H7 (cell line): Measurements from ENCODE around the gene CCDC50. TPM values are rescaled to one million over a fixed set of nuclear protein-coding genes. Genes with fewer than 3 reads are reported as not detected.

Experiments
- DNase-seq: peaks from one replicate; pipeline ENCODE4 v3.0.0; 2012
- H3K27me3 ChIP-seq: 2 replicates; pipeline ENCODE4 v1.6.0; 2011; ENCODE audit warnings: mild to moderate bottlenecking, low read length; ENCODE audit not compliant: control insufficient read depth, insufficient read depth
- H3K36me3 ChIP-seq: replicated peaks from 2 replicates; pipeline ENCODE4 v1.5.1; 2011; ENCODE audit warnings: low read length; ENCODE audit not compliant: control insufficient read depth, insufficient read depth
- H3K4me3 ChIP-seq: 2 replicates; pipeline ENCODE4 v1.5.1; 2011; ENCODE audit warnings: low read depth, mild to moderate bottlenecking, control low read depth, low read length, moderate library complexity; ENCODE audit not compliant: insufficient read depth
- total RNA-seq: library from RNA; depleted of rRNA; stranded (reverse); fragments of >200 nt; shearing (Covaris generic); gene quantifications from 2 replicates; pipeline ENCODE4 v1.2.3, GENCODE V29; 2014

The CCDC50 gene
- total RNA-seq, 1 experiment from 2014 or later: 23.9 TPM

- Histone ChIP-seq H3K27me3 (no peaks in the 10 kb centered on the region), H3K36me3 (no peaks in the 10 kb centered on the region)
- no peak for DNase-seq
Measured at GRCh38 chr3:191302451-191302850, 26.7 kb upstream of the CCDC50 start.

GRCh38 chr3:191303596-191303995 lies 25.6 kb upstream of the CCDC50 start:
- no peak for DNase-seq
- Histone ChIP-seq H3K27me3 (no peaks in the 10 kb centered on the region), H3K36me3 (no peaks in the 10 kb centered on the region), H3K4me3 (no peak overlapping the region)

More at GRCh38 chr3:191302451-191302850, 26.7 kb upstream of the CCDC50 start:
- H3K4me3 ChIP-seq: no peak overlapping the region

- no peak for DNase-seq
- no peaks in the 10 kb centered on the region for H3K27me3 ChIP-seq
- H3K36me3 ChIP-seq: no peaks in the 10 kb centered on the region
- no peak overlapping the region for H3K4me3 ChIP-seq
Measured at GRCh38 chr3:191306428-191306827, 22.8 kb upstream of the CCDC50 start.

GRCh38 chr3:191307341-191307740 lies 21.9 kb upstream of the CCDC50 start:
- Histone ChIP-seq H3K4me3 (no peak overlapping the region), H3K27me3 (no peaks in the 10 kb centered on the region), H3K36me3 (no peaks in the 10 kb centered on the region)
- no peak for DNase-seq

- no peaks in the 10 kb centered on the region for H3K36me3 ChIP-seq
- no peak overlapping the region for H3K4me3 ChIP-seq
- no peaks in the 10 kb centered on the region for H3K27me3 ChIP-seq
- no peak for DNase-seq
Measured at GRCh38 chr3:191313296-191313695, 15.9 kb upstream of the CCDC50 start.

GRCh38 chr3:191314109-191314728 lies 15.0 kb upstream of the CCDC50 start:
- H3K4me3 ChIP-seq: no peak overlapping the region
- H3K27me3 ChIP-seq: no peaks in the 10 kb centered on the region
- DNase-seq: no peak
- no peaks in the 10 kb centered on the region for H3K36me3 ChIP-seq

GRCh38 chr3:191316876-191317603 lies 12.2 kb upstream of the CCDC50 start:
- peak; percentile 24 for DNase-seq
- Histone ChIP-seq H3K27me3 (no peaks in the 10 kb centered on the region), H3K4me3 (no peak overlapping the region), H3K36me3 (no peaks in the 10 kb centered on the region)

GRCh38 chr3:191320316-191320715 lies 8.9 kb upstream of the CCDC50 start:
- Histone ChIP-seq H3K36me3 (no peaks in the 10 kb centered on the region), H3K4me3 (no peak overlapping the region), H3K27me3 (no peaks in the 10 kb centered on the region)
- no peak for DNase-seq

GRCh38 chr3:191321019-191321767 lies 8.0 kb upstream of the CCDC50 start:
- Histone ChIP-seq H3K27me3 (no peaks in the 10 kb centered on the region), H3K36me3 (no peaks in the 10 kb centered on the region), H3K4me3 (no peak overlapping the region)
- no peak for DNase-seq

GRCh38 chr3:191324936-191325335 lies 4.3 kb upstream of the CCDC50 start:
- Histone ChIP-seq H3K36me3 (no peaks in the 10 kb centered on the region), H3K4me3 (no peak overlapping the region), H3K27me3 (peaks cover 12% of the 10 kb centered on the region)
- DNase-seq: no peak

- DNase-seq: no peak
- Histone ChIP-seq H3K27me3 (peaks cover 12% of the 10 kb centered on the region), H3K4me3 (no peak overlapping the region), H3K36me3 (no peaks in the 10 kb centered on the region)
Measured at GRCh38 chr3:191327526-191327925, 1.7 kb upstream of the CCDC50 start.

- no peaks in the 10 kb centered on the region for H3K36me3 ChIP-seq
- peak overlapping the region; percentile 78 for H3K4me3 ChIP-seq
- H3K27me3 ChIP-seq: peaks cover 12% of the 10 kb centered on the region
- DNase-seq: no peak
Measured at GRCh38 chr3:191328383-191328961, 722 bp upstream of the CCDC50 start.

- DNase-seq: peak; percentile 77
- H3K4me3 ChIP-seq: peak within 1 kb of the TSS; percentile 78
- H3K27me3 ChIP-seq: peaks cover 12% of the 10 kb centered on the region
- H3K36me3 ChIP-seq: no peaks in the 10 kb centered on the region
Measured at GRCh38 chr3:191329654-191330529, 698 bp downstream of the CCDC50 start, which contains the start of gene UTS2B. Gene UTS2B (minus strand): TSS chr3:191330526. CDS start chr3:191282189, 48,337 bp downstream.
